Occipital lobe (tissue), 2 donors: ENCODE data around the gene TRIOBP. TPM values are rescaled to one million over a fixed set of nuclear protein-coding genes. Genes with fewer than 3 reads are reported as not detected.
"Not testable (repeated sequence)": the region's sequence is repeated elsewhere in the genome, so short reads cannot be mapped to it uniquely, and the experiment has no call there.

Source experiments
- DNase-seq: peaks from one replicate; lab custom pipeline; 2025; lab: John Stamatoyannopoulos, UW
- total RNA-seq: library from RNA; depleted of rRNA; stranded (reverse); fragments of >200 nt; gene quantifications from one replicate; pipeline ENCODE4 v1.2.3, GENCODE V29; 2014

Gene TRIOBP
- total RNA-seq, 1 donor from 2014 or later: 13.4 TPM

- DNase-seq: no peak
Measured at GRCh38 chr22:37771702-37772427, 75.0 kb downstream of the TRIOBP start.

- no peak for DNase-seq
Measured at GRCh38 chr22:37774728-37775127, 77.9 kb downstream of the TRIOBP start.

- DNase-seq: no peak
Measured at GRCh38 chr22:37775785-37776638, 79.2 kb downstream of the TRIOBP start.

GRCh38 chr22:37776639-37777005, 79.8 kb downstream of the TRIOBP start:
- DNase-seq: no peak

- no peak for DNase-seq
Measured at GRCh38 chr22:37777122-37777687, 80.4 kb downstream of the TRIOBP start.

- no peak for DNase-seq
Measured at GRCh38 chr22:37778370-37779009, 81.6 kb downstream of the TRIOBP start.

- DNase-seq: no peak
Measured at GRCh38 chr22:37781434-37782059, 84.7 kb downstream of the TRIOBP start.

- no peak for DNase-seq
Measured at GRCh38 chr22:37782340-37783168, 85.7 kb downstream of the TRIOBP start.

GRCh38 chr22:37784829-37785495, 88.1 kb downstream of the TRIOBP start:
- DNase-seq: no peak

GRCh38 chr22:37790234-37790633, 93.4 kb downstream of the TRIOBP start:
- DNase-seq: no peak

- no peak for DNase-seq
Measured at GRCh38 chr22:37792494-37792893, 95.6 kb downstream of the TRIOBP start.

GRCh38 chr22:37794376-37794775, 97.5 kb downstream of the TRIOBP start:
- DNase-seq: no peak

- DNase-seq: no peak
Measured at GRCh38 chr22:37796079-37796478, 99.2 kb downstream of the TRIOBP start.

GRCh38 chr22:37797259-37797658, 100.4 kb downstream of the TRIOBP start:
- not testable (repeated sequence) for DNase-seq

GRCh38 chr22:37797874-37798500, 101.1 kb downstream of the TRIOBP start:
- DNase-seq: no peak

GRCh38 chr22:37799979-37800378, 103.1 kb downstream of the TRIOBP start:
- DNase-seq: not testable (repeated sequence)

- no peak for DNase-seq
Measured at GRCh38 chr22:37801946-37802309, 105.1 kb downstream of the TRIOBP start.

- DNase-seq: peak; percentile 46
Measured at GRCh38 chr22:37802310-37803194, 105.7 kb downstream of the TRIOBP start.
